ENCODE results near the gene MYL12B. TPM values are rescaled to one million over a fixed set of nuclear protein-coding genes. Genes with fewer than 3 reads are reported as not detected.

Gene MYL12B
- total RNA-seq, 5 donors from 2014 or later (not counting 1 experiment from before 2014, with no cell fraction given), result 159 to 241 (median 206) TPM

DNA sequence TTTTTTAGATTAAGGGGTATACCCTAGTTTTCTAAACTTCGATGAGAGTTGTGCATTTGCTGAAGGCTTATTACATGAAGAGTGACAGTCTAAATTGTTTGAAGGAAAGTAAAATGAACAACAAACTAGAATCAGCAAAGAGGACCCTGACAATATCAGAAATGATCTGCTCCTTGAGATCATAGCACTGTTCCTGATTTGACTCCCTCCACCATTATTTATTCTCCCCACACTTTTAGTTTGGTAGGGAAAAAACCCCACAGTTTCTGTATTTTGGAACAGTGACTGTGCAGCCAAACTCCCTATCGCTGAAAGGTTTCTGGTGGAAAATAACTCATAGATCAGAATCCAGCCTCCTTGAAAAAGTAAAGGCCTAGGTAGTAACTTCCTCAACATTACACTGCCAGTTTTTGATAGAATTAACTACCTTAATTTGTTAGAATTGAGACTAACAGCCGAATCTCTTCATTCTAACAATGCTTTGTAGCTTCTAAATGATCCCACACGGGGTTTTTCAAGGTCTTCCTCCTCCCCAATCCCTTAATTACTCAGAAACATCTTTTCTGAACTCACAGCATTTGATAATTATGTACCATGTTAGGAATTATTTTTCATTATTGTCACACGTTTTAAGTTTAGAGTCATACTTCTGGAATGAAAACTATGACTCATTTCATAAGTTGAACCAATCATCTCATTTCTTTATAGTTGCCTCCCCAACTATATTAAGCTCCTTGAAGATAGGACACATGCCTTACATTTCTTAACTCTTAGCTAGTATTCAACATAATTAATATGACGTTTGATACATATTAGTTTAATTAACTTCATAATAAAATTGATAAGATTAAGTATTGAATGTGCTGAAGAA is 11.5 kb upstream of the MYL12B start:
- H3K9me3 ChIP-seq, result no peaks in the 10 kb centered on the region
- DNase-seq (no peak), ATAC-seq (replicated peaks in 1 of 4) (no peak)
- H3K27me3 ChIP-seq (replicated peaks in 1 of 2; ENCODE audit: control insufficient read depth in 2 of 2, extremely low read depth in 1 of 2, insufficient read depth in 2 of 2, low read length in 1 of 2), result no peaks in the 10 kb centered on the region
- ChIA-PET POLR2A (interaction anchor here (0.6 to 1.1 kb wide), 12 partner anchors 10 to 597 kb away, joined by 3 to 11 read pairs (median 4); no protein-coding TSS in a partner anchor), CTCF (interaction anchor here in 1 of 2 donors (0.5 to 1.8 kb wide), 12 partner anchors 10 to 344 kb away, joined by 3 to 7 read pairs (median 4); no protein-coding TSS in a partner anchor)
- 0% methylated on average over 1 of the region's 6 CpGs for WGBS (ENCODE audit: insufficient coverage)
- peaks cover 42 to 61% of the 10 kb centered on the region in 2 experiments for H3K4me1 ChIP-seq (ENCODE audit: control insufficient read depth in 1 of 2, extremely low read depth in 1 of 2, insufficient read depth in 2 of 2, low read length in 2 of 2)
- Mint-ChIP-seq H3K27me3 (no peaks in the 10 kb centered on the region), H3K4me3 (peak overlapping the region; percentile 89 to 98 (median 97)), H3K27ac (peak overlapping the region; percentile 90 to 97), H3K4me1 (peaks cover 66 to 76% (median 69%) of the 10 kb centered on the region in 3 donors), H3K9me3 (no peaks in the 10 kb centered on the region), H3K36me3 (peaks cover 34% of the 10 kb centered on the region)
- H3K36me3 ChIP-seq (ENCODE audit: control insufficient read depth in 2 of 2, extremely low read depth in 1 of 2, insufficient read depth in 1 of 2, low read length in 1 of 2), result peaks cover 0 to 37% of the 10 kb centered on the region in 2 donors
- H3K27ac ChIP-seq (ENCODE audit: low read length), result peak overlapping the region; percentile 39
- peak overlapping the region; percentile 48 to 90 for H3K4me3 ChIP-seq (ENCODE audit: control insufficient read depth in 1 of 2, extremely low read depth in 1 of 2, low read length in 1 of 2)

- no CpG with 5 or more reads among the region's 8 CpGs for WGBS (ENCODE audit: insufficient coverage)
- H3K36me3 Mint-ChIP-seq, result peaks cover 42% of the 10 kb centered on the region
- peaks cover 39 to 64% of the 10 kb centered on the region in 2 experiments for H3K4me1 ChIP-seq (ENCODE audit: control insufficient read depth in 1 of 2, extremely low read depth in 1 of 2, insufficient read depth in 2 of 2, low read length in 2 of 2)
- ChIA-PET CTCF (interaction anchor here (0.6 to 1.8 kb wide), 9 partner anchors 9 to 343 kb away, joined by 3 to 7 read pairs (median 3); no protein-coding TSS in a partner anchor), POLR2A (interaction anchor here (0.5 to 1.1 kb wide), 9 partner anchors 12 to 598 kb away, joined by 3 to 11 read pairs (median 4); no protein-coding TSS in a partner anchor)
- peak overlapping the region; percentile 9 to 34 for H3K4me3 ChIP-seq (ENCODE audit: control insufficient read depth in 1 of 2, extremely low read depth in 1 of 2, low read length in 1 of 2)
- no peak for DNase-seq
- H3K4me3 Mint-ChIP-seq, result peak overlapping the region; percentile 57 to 68 (median 63)
- H3K27ac ChIP-seq (ENCODE audit: low read length), result peak overlapping the region; percentile 39
- H3K36me3 ChIP-seq (ENCODE audit: control insufficient read depth in 2 of 2, extremely low read depth in 1 of 2, insufficient read depth in 1 of 2, low read length in 1 of 2), result peaks cover 0 to 46% of the 10 kb centered on the region in 2 donors
- no peaks in the 10 kb centered on the region for H3K9me3 ChIP-seq
- H3K4me1 Mint-ChIP-seq, result peaks cover 67 to 76% (median 71%) of the 10 kb centered on the region in 3 donors
- no peaks in the 10 kb centered on the region for H3K27me3 Mint-ChIP-seq
- H3K9me3 Mint-ChIP-seq, result no peaks in the 10 kb centered on the region
- peak overlapping the region; percentile 77 to 92 for H3K27ac Mint-ChIP-seq
- ATAC-seq (replicated peaks in 1 of 4), result no peak
- H3K27me3 ChIP-seq (replicated peaks in 1 of 2; ENCODE audit: control insufficient read depth in 2 of 2, extremely low read depth in 1 of 2, insufficient read depth in 2 of 2, low read length in 1 of 2), result no peaks in the 10 kb centered on the region
These were observed 10.5 kb upstream of the MYL12B start for GRCh38 chr18:3251249-3251962.

GRCh38 chr18:3251963-3252277 is 10.0 kb upstream of the MYL12B start:
- no peak for DNase-seq

GRCh38 chr18:3252843-3253242 is 9.1 kb upstream of the MYL12B start:
- Mint-ChIP-seq H3K4me1 (peaks cover 79 to 83% (median 80%) of the 10 kb centered on the region in 3 donors), H3K9me3 (no peaks in the 10 kb centered on the region), H3K36me3 (peaks cover 54% of the 10 kb centered on the region), H3K4me3 (peak overlapping the region; percentile 60 to 68 (median 66)), H3K27me3 (no peaks in the 10 kb centered on the region), H3K27ac (peak overlapping the region; percentile 89 to 92)
- whole genome bisulfite sequencing (ENCODE audit: insufficient coverage), result no CpG with 5 or more reads among the region's 1 CpG
- Histone ChIP-seq H3K4me3 (ENCODE audit: control insufficient read depth in 1 of 2, extremely low read depth in 1 of 2, low read length in 1 of 2) (no peak overlapping the region), H3K27ac (ENCODE audit: low read length) (peak overlapping the region; percentile 39), H3K27me3 (replicated peaks in 1 of 2; ENCODE audit: control insufficient read depth in 2 of 2, extremely low read depth in 1 of 2, insufficient read depth in 2 of 2, low read length in 1 of 2) (no peaks in the 10 kb centered on the region), H3K9me3 (no peaks in the 10 kb centered on the region), H3K4me1 (ENCODE audit: control insufficient read depth in 1 of 2, extremely low read depth in 1 of 2, insufficient read depth in 2 of 2, low read length in 2 of 2) (peaks cover 34 to 66% of the 10 kb centered on the region in 2 experiments), H3K36me3 (ENCODE audit: control insufficient read depth in 2 of 2, extremely low read depth in 1 of 2, insufficient read depth in 1 of 2, low read length in 1 of 2) (peaks cover 0 to 61% of the 10 kb centered on the region in 2 donors)
- ChIA-PET CTCF (interaction anchor here in 1 of 2 donors (1.2 to 1.3 kb wide), 3 partner anchors 10 to 268 kb away, joined by 3 read pairs; no protein-coding TSS in a partner anchor), POLR2A (interaction anchor here (0.6 to 0.9 kb wide), 2 partner anchors 8 kb away, joined by 3 to 4 read pairs; no protein-coding TSS in a partner anchor)
- DNase-seq (no peak), ATAC-seq (replicated peaks in 1 of 4) (no peak)

More at GRCh38 chr18:3251963-3252277, 10.0 kb upstream of the MYL12B start:
- peaks cover 71 to 76% (median 71%) of the 10 kb centered on the region in 3 donors for H3K4me1 Mint-ChIP-seq
- WGBS (ENCODE audit: insufficient coverage), result 0% methylated on average over 1 of the region's 3 CpGs
- no peaks in the 10 kb centered on the region for H3K27me3 Mint-ChIP-seq
- H3K9me3 ChIP-seq, result no peaks in the 10 kb centered on the region
- peaks cover 45% of the 10 kb centered on the region for H3K36me3 Mint-ChIP-seq
- ChIA-PET POLR2A (interaction anchor here in 1 of 2 donors (0.6 kb wide), 1 partner anchor 275 kb away, joined by 3 read pairs; no protein-coding TSS in a partner anchor), CTCF (interaction anchor here (0.6 to 1.8 kb wide), 7 partner anchors 9 to 612 kb away, joined by 3 to 7 read pairs (median 3); no protein-coding TSS in a partner anchor)
- no peak for ATAC-seq (replicated peaks in 1 of 4)
- peak overlapping the region; percentile 77 to 92 for H3K27ac Mint-ChIP-seq
- no peaks in the 10 kb centered on the region for H3K27me3 ChIP-seq (replicated peaks in 1 of 2; ENCODE audit: control insufficient read depth in 2 of 2, extremely low read depth in 1 of 2, insufficient read depth in 2 of 2, low read length in 1 of 2)
- H3K27ac ChIP-seq (ENCODE audit: low read length), result peak overlapping the region; percentile 39
- peak overlapping the region in 1 of 2 donors; percentile 34 for H3K4me3 ChIP-seq (ENCODE audit: control insufficient read depth in 1 of 2, extremely low read depth in 1 of 2, low read length in 1 of 2)
- H3K4me3 Mint-ChIP-seq, result peak overlapping the region; percentile 57 to 68 (median 63)
- H3K9me3 Mint-ChIP-seq, result no peaks in the 10 kb centered on the region
- H3K4me1 ChIP-seq (ENCODE audit: control insufficient read depth in 1 of 2, extremely low read depth in 1 of 2, insufficient read depth in 2 of 2, low read length in 2 of 2), result peaks cover 36 to 62% of the 10 kb centered on the region in 2 experiments
- peaks cover 0 to 51% of the 10 kb centered on the region in 2 donors for H3K36me3 ChIP-seq (ENCODE audit: control insufficient read depth in 2 of 2, extremely low read depth in 1 of 2, insufficient read depth in 1 of 2, low read length in 1 of 2)

DNA sequence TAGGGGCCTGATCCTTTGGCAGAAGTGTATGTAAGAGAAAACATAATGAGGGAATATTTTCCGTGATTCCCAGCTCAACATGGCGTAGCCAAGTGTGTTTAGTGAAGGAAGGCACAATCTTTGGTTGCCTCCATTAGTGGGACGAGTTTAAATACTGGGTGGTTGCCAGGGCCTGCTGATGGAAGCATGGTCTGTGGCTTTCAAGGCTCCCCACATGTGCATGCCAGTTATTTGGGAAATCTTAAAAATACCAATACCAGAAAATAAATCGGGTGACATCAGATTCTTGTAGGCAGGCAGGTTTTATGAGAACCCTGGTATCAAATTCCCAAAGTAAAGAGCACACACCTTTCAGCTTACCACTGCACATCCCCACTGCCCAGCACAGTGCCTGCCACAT is 7.2 kb upstream of the MYL12B start:
- peaks cover 93 to 96% (median 94%) of the 10 kb centered on the region in 3 donors for H3K4me1 Mint-ChIP-seq
- H3K36me3 Mint-ChIP-seq, result peaks cover 57% of the 10 kb centered on the region
- Histone ChIP-seq H3K36me3 (ENCODE audit: control insufficient read depth in 2 of 2, extremely low read depth in 1 of 2, insufficient read depth in 1 of 2, low read length in 1 of 2) (peaks cover 0 to 68% of the 10 kb centered on the region in 2 donors), H3K9me3 (no peaks in the 10 kb centered on the region), H3K27ac (ENCODE audit: low read length) (no peak overlapping the region), H3K4me1 (ENCODE audit: control insufficient read depth in 1 of 2, extremely low read depth in 1 of 2, insufficient read depth in 2 of 2, low read length in 2 of 2) (peaks cover 29 to 78% of the 10 kb centered on the region in 2 experiments), H3K4me3 (ENCODE audit: control insufficient read depth in 1 of 2, extremely low read depth in 1 of 2, low read length in 1 of 2) (no peak overlapping the region), H3K27me3 (replicated peaks in 1 of 2; ENCODE audit: control insufficient read depth in 2 of 2, extremely low read depth in 1 of 2, insufficient read depth in 2 of 2, low read length in 1 of 2) (no peaks in the 10 kb centered on the region)
- H3K27me3 Mint-ChIP-seq, result no peaks in the 10 kb centered on the region
- POLR2A ChIA-PET, result no interaction called here
- peak overlapping the region in 1 of 3 donors; percentile 68 for H3K4me3 Mint-ChIP-seq
- peak overlapping the region; percentile 72 to 87 for H3K27ac Mint-ChIP-seq
- WGBS (ENCODE audit: insufficient coverage), result no CpG with 5 or more reads among the region's 4 CpGs
- ATAC-seq (replicated peaks in 1 of 4) (no peak), DNase-seq (no peak)
- CTCF ChIA-PET, result interaction anchor here (0.5 to 1.4 kb wide), 3 partner anchors 8 to 341 kb away, joined by 3 to 5 read pairs (median 3); no protein-coding TSS in a partner anchor
- H3K9me3 Mint-ChIP-seq, result no peaks in the 10 kb centered on the region

Measured in T-cell (primary cell).